A673 (cell line): ENCODE data around the gene PCDHGA5.
"Not testable (repeated sequence)": the region's sequence is repeated elsewhere in the genome, so short reads cannot be mapped to it uniquely, and the experiment has no call there.

Experiments used
- EZH2 ChIP-seq: fragments of 200-600 bp; sonication (generic); IDR thresholded peaks from 2 replicates; pipeline ENCODE4 v1.6.1; 2017; ENCODE audit warnings: borderline replicate concordance, low read depth, mild to moderate bottlenecking, mixed read lengths, antibody characterized with exemption, low read length; ENCODE audit not compliant: poor library complexity, severe bottlenecking
- TF ChIP-seq, protein P1 (sequence below): fragments of 300-800, 200-600 bp; sonication (generic); conservative IDR thresholded peaks from 2 replicates; pipeline ENCODE4 v1.5.1; 2017; ENCODE audit warnings: low read depth, mild to moderate bottlenecking, antibody characterized with exemption, low read length, moderate library complexity, mixed read lengths

DNA sequence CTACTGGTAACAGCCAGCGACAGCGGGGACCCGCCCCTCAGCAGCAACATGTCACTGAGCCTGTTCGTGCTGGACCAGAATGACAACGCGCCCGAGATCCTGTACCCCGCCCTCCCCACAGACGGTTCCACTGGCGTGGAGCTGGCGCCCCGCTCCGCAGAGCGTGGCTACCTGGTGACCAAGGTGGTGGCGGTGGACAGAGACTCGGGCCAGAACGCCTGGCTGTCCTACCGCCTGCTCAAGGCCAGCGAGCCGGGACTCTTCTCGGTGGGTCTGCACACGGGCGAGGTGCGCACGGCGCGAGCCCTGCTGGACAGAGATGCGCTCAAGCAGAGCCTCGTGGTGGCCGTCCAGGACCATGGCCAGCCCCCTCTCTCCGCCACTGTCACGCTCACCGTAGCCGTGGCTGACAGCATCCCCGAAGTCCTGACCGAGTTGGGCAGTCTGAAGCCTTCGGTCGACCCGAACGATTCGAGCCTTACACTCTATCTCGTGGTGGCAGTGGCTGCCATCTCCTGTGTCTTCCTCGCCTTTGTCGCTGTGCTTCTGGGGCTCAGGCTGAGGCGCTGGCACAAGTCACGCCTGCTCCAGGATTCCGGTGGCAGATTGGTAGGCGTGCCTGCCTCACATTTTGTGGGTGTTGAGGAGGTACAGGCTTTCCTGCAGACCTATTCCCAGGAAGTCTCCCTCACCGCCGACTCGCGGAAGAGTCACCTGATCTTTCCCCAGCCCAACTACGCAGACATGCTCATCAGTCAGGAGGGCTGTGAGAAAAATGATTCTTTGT lies 30.6 kb downstream of the PCDHGA5 start:
- TF ChIP-seq, protein P1, sequence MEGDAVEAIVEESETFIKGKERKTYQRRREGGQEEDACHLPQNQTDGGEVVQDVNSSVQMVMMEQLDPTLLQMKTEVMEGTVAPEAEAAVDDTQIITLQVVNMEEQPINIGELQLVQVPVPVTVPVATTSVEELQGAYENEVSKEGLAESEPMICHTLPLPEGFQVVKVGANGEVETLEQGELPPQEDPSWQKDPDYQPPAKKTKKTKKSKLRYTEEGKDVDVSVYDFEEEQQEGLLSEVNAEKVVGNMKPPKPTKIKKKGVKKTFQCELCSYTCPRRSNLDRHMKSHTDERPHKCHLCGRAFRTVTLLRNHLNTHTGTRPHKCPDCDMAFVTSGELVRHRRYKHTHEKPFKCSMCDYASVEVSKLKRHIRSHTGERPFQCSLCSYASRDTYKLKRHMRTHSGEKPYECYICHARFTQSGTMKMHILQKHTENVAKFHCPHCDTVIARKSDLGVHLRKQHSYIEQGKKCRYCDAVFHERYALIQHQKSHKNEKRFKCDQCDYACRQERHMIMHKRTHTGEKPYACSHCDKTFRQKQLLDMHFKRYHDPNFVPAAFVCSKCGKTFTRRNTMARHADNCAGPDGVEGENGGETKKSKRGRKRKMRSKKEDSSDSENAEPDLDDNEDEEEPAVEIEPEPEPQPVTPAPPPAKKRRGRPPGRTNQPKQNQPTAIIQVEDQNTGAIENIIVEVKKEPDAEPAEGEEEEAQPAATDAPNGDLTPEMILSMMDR = not testable (repeated sequence)
- TF ChIP-seq EZH2 = not testable (repeated sequence)
